Measurements from ENCODE around the gene CASR.
"Not testable (repeated sequence)": the region's sequence is repeated elsewhere in the genome, so short reads cannot be mapped to it uniquely, and the experiment has no call there.

CASR gene, protein sequence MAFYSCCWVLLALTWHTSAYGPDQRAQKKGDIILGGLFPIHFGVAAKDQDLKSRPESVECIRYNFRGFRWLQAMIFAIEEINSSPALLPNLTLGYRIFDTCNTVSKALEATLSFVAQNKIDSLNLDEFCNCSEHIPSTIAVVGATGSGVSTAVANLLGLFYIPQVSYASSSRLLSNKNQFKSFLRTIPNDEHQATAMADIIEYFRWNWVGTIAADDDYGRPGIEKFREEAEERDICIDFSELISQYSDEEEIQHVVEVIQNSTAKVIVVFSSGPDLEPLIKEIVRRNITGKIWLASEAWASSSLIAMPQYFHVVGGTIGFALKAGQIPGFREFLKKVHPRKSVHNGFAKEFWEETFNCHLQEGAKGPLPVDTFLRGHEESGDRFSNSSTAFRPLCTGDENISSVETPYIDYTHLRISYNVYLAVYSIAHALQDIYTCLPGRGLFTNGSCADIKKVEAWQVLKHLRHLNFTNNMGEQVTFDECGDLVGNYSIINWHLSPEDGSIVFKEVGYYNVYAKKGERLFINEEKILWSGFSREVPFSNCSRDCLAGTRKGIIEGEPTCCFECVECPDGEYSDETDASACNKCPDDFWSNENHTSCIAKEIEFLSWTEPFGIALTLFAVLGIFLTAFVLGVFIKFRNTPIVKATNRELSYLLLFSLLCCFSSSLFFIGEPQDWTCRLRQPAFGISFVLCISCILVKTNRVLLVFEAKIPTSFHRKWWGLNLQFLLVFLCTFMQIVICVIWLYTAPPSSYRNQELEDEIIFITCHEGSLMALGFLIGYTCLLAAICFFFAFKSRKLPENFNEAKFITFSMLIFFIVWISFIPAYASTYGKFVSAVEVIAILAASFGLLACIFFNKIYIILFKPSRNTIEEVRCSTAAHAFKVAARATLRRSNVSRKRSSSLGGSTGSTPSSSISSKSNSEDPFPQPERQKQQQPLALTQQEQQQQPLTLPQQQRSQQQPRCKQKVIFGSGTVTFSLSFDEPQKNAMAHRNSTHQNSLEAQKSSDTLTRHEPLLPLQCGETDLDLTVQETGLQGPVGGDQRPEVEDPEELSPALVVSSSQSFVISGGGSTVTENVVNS

DNA sequence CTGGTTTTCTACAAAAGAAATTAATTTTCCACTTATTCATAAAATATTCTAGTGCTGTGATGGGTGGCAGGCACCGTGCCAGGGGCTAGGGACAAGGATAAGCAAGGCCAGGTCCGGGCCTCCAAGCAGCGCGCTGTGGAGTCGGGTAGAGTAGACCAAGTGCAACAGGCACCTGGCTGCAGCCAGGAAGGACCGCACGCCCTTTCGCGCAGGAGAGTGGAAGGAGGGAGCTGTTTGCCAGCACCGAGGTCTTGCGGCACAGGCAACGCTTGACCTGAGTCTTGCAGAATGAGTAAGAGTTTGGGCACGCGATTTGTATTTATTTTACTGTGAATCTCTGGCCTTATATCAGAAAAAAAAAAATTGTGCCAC lies at the start of gene CASR:
CASR (plus strand) TSS at position 148 of the 372 bp plus-strand sequence. CDS start 70,522 bp downstream, outside the sequence.
- DNase-seq (ENCODE audit: low spot score), result peak; percentile 20

DNA sequence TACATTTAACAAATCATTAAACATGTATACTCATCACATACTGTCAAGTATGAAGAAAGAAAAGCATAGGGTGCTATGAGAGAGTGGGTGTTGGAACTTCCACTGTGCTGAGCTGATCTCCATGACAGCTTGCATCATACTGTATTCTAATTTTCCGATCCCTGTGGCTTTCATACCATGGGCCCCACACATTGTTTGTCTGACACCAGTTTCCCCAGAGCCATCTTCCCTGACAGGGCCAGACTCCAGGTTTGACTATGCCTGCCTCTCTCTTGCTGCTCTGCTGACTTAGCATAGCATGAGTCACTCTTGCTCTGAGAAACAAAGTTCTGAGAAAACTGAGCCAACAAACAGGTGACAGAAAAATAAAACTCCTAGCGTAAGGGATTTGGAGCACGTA lies 37.0 kb upstream of the CASR start:
- no peak for DNase-seq (ENCODE audit: low spot score)

DNA sequence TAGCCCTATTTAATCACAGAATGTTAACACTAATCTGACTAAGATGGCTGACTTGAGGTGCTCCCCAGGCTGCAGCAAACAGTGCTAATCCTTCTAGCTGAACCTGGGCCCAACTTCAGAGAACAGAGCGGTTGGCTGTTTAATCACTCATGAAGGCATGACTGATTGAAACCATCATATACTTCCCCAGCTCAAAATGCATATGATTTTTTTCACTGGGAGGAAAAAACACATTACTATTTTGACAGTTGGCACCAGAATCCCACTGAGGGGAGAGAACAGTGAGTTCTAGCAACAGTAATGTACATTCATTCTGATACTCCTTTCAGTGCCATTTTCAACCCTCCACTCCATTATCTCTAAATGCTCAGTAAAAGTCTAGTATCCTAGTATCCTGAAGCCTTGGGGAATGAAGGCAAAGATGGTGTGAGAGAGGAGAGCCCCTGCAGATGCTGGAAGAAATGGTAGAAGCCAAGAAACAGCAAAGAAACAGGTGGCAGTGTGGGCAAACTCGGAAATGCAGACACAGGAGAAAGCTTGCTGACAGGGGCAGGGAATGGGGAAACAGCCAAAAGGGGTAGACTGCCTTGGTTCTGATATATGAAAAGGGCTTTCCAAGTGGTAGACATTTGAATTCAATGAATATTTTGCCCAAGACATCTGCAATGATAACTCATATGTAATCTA lies 34.4 kb upstream of the CASR start:
- DNase-seq (ENCODE audit: low spot score), result no peak

DNA sequence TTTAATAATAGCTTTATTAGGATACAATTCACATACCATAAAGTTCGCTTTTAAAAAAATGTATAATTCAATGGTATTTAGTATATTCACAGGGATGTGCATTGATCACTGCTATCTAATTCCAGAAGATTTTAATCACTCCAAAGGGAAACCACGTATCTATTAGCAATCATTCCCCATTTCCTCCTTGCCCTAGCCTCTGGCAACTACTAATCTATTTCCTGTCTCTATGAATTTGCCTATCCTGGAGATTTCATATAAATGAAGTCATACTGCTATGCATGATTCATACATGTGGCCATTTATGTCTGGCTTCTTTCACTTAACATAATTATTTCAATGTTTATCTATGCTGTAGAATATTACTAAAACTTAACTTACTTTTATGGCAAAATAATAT lies 32.0 kb upstream of the CASR start:
- no peak for DNase-seq (ENCODE audit: low spot score)

DNA sequence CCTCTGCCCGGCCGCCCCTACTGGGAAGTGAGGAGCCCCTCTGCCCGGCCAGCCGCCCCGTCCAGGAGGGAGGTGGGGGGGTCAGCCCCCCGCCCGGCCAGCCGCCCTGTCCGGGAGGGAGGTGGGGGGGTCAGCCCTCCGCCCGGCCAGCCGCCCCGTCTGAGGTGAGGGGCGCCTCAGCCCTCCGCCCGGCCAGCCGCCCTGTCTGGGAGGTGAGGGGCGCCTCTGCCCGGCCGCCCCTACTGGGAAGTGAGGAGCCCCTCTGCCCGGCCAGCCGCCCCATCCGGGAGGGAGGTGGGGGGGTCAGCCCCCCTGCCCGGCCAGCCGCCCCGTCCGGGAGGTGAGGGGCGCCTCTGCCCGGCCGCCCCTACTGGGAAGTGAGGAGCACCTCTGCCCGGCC lies 18.5 kb upstream of the CASR start:
- DNase-seq (ENCODE audit: low spot score), result not testable (repeated sequence)

DNA sequence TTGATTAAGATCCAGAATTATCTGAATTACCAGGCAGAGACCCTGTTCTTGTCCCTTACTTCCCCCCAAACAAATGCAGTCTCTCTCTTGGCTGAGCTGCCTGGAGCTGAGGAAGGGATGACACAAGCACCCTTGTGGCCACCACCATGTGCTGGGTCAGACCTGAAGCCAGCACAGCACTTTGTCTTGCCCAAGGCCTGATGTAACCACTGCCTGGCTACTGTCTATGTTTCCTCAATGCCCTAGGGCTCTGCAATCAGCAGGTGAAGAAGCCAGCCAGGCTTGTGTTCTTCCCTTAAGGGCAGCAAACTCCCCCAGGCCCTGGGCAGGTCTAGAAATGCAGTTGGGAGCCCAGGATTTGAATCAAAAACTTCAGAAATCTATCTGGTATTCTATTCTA lies 15.8 kb upstream of the CASR start:
- no peak for DNase-seq (ENCODE audit: low spot score)

DNA sequence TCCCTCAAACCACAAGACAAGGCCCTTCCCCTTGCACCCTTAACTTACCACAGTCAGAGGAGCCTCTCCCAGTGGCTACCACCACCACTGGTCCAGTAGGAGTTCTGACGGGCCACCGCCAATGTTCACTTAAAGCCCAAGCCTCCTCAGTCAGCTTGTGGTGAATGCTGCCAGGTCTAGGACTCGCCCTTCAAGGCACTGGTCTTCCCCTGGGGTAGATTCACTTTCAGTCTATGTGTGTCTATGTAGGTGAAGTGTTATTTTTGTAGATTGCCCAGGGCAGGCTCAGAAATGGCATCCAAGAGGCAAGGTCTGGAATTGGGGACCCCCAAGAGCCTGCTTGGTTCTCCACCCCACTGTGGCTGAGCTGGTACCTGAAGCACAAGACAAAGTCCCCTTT lies 15.4 kb upstream of the CASR start:
- DNase-seq (ENCODE audit: low spot score), result no peak

DNA sequence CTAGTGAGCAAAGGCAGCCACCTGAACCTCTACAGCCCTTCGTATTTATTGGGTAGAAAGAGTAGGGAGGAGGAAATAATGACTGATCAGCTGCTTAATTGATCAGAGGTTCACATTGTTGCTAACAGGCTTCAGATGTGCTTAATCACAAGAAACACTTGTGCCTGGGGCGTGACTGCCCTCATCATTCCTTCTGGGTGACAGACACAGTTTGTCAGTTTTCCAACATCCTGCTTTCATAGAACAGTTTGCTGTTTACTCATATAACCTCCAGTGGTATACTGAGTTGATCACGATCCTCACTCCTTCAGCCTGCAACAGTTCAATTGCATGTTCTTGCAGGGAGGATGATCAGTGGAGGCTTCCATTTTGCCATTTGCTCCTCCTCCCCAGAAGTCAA lies 13.6 kb upstream of the CASR start:
- no peak for DNase-seq (ENCODE audit: low spot score)

DNA sequence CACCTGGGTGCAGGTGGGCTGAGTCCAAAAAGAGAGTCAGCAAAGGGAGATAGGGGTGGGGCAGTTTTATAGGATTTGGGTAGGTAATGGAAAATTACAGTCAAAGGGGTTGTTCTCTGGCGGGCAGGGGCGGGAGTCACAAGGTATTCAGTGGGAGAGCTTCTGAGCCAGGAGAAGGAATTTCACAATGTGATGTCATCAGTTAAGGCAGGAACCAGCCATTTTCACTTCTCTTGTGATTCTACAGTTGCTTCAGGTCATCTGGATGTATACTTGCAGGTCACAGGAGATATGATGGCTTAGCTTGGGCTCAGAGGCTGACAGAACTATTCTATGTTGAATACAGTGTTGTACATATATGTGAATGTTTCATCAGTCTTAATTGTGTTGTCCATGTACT lies 12.1 kb upstream of the CASR start:
- DNase-seq (ENCODE audit: low spot score), result not testable (repeated sequence)

DNA sequence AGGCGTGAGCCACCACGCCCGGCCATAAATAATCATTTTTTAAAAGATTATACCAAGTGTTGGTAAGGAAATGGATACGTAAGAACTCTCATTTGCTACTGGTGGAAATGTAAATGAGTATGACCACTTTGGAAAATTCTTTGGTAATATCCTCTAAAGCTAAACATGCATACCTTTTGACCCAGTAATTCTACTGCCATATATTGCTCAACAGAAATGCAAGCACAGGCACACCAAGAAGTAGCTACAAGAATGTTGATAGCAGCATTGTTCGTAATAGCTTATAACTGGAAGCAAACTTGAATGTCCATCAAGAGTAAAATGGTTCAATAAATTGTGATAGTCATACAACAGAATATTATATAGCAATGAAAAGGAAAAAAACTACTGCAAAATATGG lies 4.8 kb upstream of the CASR start:
- no peak for DNase-seq (ENCODE audit: low spot score)

DNA sequence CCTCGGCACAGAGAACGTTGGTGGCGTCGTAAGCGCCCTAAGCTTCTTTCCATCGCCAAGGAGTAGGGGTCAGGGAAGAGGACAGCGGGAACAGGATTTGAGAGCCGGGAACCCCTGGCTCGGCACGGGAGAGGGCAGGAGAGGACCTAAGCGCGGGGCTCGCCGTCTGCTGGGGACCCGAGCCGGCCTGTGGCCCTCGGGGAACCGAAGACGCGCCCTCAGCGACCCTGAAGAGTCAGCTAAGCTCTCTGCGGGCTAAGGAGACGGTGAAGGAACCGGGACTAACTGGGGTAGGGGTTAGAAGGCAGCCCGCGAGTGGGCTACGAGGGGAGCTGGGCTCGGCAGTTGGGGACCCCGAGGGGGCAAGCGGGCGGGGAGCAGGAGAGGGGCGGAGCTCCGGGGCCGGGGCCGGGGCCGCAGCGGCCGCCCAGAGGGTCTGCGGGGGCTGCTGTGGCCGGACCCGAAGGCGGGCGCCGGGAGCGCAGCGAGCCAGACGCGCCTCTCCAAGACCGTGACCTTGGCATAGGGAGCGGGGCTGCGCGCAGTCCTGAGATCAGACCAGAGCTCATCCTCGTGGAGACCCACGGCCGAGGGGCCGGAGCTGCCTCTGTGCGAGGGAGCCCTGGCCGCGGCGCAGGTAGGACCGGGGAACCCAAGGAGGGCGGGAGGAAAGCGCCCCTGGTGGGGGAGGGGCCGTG lies 574 bp downstream of the CASR start:
- DNase-seq (ENCODE audit: low spot score), result no peak

DNA sequence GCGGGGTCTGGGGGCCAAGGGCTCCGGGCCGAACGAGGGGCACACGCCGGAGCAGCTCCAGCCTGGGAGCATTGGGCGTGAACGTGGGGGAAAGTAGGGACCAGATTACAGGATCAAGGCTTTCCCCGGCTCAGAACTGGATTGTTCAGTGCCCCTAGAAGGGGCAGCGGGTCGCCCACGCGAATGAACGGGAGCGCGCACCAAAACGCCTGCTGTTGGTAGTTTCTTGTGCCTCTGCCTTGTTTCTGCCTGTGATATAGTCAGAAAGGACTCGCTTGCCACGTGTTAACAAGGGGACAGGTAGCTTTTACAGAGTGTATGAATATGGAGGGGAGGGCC lies 1.1 kb downstream of the CASR start:
- no peak for DNase-seq (ENCODE audit: low spot score)

DNA sequence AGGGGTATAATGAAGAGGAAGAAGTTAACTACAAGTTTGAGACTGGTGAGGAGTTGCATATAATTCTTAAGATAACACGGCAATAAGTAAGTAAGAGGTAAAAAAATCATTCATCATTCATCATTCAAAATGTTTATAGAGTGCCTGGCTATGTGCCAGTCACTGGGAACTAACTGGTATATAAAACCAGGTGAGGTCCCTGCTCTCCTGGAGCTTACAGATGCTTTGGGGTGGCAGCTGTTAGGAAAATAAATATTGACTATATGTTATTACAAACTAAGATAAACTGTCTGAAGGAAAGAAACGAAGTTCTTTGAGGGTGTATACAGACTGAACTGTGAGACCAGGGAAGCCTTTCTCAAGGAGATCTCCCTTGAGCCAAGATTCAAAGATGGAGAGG lies 2.9 kb downstream of the CASR start:
- DNase-seq (ENCODE audit: low spot score), result no peak

DNA sequence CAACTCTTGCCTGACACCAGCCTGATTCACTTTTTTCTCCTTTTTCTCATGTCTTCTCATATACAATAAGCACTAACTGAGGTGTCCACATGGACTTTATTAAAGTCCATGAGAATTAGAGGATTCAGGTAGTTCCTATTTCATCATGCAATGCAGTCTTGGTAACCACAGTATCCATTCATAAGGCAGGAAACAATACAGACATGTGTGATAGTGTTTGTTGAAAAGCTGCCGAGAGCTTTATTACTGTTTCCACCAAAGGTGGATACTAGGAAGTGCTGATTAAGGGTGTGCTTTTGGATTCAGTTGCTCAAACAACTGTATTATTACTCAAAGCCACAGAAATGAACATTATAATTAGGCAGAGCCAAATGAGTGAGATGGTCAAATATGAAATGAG lies 5.3 kb downstream of the CASR start:
- no peak for DNase-seq (ENCODE audit: low spot score)

DNA sequence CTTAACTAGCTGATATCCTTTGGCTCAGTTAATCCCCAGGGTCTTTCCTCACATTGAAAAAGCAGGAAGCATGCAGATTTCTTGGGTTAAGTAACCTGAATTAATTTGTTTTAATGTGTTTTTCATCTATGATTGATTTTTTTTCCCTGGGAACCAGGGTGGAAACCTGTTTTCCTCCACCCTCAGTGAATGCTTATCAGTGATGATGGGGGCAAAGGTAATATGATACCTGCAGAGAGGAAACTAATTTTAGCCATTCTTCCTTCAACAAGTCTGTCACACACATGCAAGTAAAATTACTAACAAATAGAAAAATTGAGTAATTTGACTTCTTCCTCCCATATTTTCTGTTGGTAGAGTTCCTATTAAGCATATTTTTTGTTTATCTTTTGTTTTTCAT lies 5.9 kb downstream of the CASR start:
- no peak for DNase-seq (ENCODE audit: low spot score)

DNA sequence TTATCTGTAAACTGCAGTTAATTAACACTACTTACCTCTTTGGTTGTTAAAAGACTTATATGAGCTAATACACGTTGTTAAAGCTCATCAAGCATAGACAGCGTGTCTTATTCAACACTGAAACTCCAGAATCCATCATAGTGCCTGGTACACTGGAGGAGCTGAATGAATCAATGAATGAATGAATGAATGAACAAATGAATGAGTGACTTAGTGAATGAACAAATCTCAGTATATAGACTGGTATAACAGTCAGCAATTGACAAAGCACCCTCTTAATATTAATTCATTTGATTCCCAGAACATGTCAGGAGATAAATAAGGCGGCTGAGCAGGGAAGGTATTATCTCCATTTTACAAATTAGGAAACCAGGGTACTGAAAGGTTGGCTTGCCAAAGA lies 7.1 kb downstream of the CASR start:
- no peak for DNase-seq (ENCODE audit: low spot score)

DNA sequence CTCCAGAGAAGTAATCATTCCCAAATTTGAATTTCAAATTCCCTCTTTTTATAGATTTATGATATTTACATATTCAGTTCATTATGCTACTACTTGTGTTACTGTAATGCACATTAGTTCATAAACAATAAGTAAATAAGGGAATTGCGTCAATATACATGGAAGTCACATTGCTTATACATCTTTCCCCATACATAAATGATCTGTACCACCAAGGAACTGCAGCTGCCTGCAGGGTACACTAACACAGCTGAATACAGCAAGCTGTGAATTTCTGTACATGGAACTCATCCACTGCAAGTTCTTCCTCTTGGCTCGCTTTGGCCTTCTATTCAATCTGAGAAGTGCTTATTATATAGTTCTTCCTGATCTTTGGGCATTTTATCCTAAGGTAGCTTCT lies 15.5 kb downstream of the CASR start:
- DNase-seq (ENCODE audit: low spot score), result no peak

DNA sequence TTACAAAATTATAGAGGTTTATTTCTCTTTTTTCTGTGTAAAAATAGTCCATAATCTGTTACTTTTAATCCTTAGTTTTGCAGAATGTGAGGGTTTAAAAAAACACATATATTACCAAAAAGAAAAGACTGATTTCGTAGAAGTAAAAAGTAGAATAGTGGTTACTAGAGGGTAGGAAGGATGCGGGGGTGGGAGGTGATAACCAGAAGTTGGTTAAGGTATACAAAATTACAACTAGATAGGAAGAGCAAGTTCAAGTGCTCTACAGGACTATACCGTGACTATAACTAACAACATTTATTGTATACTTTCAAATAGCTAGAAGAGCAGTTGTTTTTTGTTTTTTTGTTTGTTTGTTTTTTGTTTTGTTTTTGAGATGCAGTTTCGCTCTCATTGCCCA lies 16.1 kb downstream of the CASR start:
- DNase-seq (ENCODE audit: low spot score), result no peak

DNA sequence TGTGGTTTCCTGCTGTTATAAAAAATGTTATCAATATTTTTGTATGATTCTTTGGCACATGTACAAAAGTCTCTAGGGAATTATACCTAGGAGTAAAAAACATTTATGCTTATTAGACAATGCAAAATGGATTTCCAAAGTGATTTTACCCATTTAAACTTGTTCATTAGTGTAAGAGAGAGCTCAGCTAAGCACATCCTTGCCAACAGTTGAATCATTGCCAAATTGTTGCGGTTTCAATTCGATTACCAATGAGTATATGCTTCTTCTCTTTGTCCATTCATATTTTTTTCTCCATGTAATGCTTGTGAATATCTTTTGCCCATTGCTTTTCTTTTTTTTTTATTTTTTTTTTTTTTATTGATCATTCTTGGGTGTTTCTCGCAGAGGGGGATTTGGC lies 17.2 kb downstream of the CASR start:
- no peak for DNase-seq (ENCODE audit: low spot score)

DNA sequence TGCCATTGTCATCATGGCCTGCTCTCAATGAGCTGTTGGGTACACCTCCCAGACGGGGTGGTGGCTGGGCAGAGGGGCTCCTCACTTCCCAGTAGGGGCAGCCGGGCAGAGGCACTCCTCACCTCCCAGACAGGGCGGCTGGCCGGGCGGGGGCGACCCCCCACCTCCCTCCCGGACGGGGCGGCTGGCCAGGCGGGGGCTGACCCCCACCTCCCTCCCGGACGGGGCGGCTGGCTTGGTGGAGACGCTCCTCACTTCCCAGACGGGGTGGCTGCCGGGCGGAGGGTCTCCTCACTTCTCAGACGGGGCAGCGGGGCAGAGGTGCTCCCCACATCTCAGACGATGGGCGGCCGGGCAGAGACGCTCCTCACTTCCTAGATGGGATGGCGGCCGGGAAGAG lies 18.0 kb downstream of the CASR start:
- DNase-seq (ENCODE audit: low spot score), result not testable (repeated sequence)

DNA sequence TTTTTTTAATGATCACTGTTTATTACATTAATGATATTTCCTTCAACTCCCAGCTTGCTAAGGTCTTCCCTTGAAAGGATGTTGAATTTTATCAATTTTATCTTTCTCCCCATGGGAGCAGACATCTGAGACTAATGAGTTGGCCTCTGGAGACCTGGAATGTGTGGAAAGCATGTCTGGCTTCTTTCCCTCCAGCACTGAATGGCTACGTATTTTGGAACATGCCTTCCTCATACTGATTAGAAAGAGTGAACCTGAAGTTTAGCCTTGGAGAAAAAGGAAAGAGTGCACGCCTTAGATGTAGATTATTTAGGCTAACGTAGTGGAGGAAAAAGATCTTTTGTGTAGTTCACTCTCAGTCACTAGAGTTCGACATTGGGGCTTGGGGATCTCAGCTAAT lies 25.1 kb downstream of the CASR start:
- no peak for DNase-seq (ENCODE audit: low spot score)

DNA sequence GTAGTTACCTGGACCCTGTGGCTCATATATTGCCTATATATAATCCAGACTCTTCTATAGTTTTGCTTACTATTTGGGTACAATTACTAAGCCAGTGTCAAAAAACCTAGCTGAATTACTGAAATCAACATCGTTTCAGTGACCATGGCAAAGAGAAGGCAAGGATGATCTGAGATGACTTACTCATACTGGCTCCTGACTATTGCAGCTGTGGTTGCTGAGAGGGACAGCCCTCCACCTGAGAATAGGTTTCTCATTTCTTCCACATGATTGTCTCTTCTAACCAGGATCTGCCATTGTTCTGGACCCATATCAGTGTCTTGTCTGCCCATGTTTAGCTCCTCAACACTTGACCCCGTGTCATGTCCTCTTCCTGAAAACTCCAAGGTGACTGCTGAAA lies 30.2 kb downstream of the CASR start:
- no peak for DNase-seq (ENCODE audit: low spot score)

All from AG20443 (cell line).